GM23248 (cell line): ENCODE measurements around the gene ASIC2.

Source experiments
- EZH2 ChIP-seq: fragments of 200-600 bp; sonication (generic); IDR thresholded peaks from 2 replicates; pipeline ENCODE4 v1.6.1; 2018; ENCODE audit warnings: antibody characterized with exemption, mild to moderate bottlenecking; ENCODE audit not compliant: insufficient read depth, poor library complexity, severe bottlenecking
- EZH2phosphoT487 ChIP-seq: fragments of 200-600 bp; sonication (generic); IDR thresholded peaks from 2 replicates; pipeline ENCODE4 v1.6.1; 2018; ENCODE audit warnings: antibody characterized with exemption, moderate library complexity, mild to moderate bottlenecking, low read depth; ENCODE audit not compliant: insufficient read depth

GRCh38 chr17:33169580-33170285, 123.4 kb downstream of the ASIC2 start:
- TF ChIP-seq EZH2 (no peak), EZH2phosphoT487 (no peak)
